AG10803 (cell line): ENCODE results near the gene HIPK2.

Source experiments
- DNase-seq: peaks from one replicate; pipeline ENCODE4 v3.0.0; 2010; ENCODE audit warnings: low read depth
- H3K4me3 ChIP-seq: 2 replicates; pipeline ENCODE4 v1.5.1; 2011; ENCODE audit warnings: mild to moderate bottlenecking, low read length, control low read depth
- CTCF ChIP-seq: conservative IDR thresholded peaks from 2 replicates; pipeline ENCODE4 v1.5.1; 2011; ENCODE audit warnings: mild to moderate bottlenecking, low read length, control low read depth, inconsistent platforms

HIPK2 gene

GRCh38 chr7:139743267-139743966 lies 34.4 kb downstream of the HIPK2 start:
- no peak for TF ChIP-seq CTCF
- H3K4me3 ChIP-seq = no peak overlapping the region
- no peak for DNase-seq

GRCh38 chr7:139741789-139742344 lies 35.9 kb downstream of the HIPK2 start:
- DNase-seq = no peak
- no peak overlapping the region for H3K4me3 ChIP-seq
- no peak for TF ChIP-seq CTCF

DNA sequence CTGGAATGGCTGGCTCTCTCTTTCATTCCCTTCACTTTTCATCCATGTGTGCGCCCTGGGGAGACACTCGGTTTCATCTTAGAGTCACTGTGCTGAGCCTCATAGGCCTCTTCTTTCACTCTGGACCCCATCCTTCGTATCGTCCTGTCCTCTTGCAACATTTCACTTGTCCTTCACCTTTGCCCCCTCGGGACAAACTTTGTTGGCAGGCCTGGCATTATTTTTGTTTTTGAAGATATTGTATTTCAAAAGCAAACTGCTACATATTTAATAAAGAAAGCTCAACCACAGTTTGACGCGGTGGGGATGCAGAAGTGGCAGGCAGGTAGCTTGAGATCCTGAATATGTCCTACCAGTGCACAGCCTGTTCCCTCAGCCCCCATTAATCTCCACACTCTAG lies 36.6 kb downstream of the HIPK2 start:
- TF ChIP-seq CTCF = no peak
- no peak for DNase-seq
- H3K4me3 ChIP-seq = no peak overlapping the region

- DNase-seq = no peak
Measured at GRCh38 chr7:139739863-139740597, 37.8 kb downstream of the HIPK2 start.

DNA sequence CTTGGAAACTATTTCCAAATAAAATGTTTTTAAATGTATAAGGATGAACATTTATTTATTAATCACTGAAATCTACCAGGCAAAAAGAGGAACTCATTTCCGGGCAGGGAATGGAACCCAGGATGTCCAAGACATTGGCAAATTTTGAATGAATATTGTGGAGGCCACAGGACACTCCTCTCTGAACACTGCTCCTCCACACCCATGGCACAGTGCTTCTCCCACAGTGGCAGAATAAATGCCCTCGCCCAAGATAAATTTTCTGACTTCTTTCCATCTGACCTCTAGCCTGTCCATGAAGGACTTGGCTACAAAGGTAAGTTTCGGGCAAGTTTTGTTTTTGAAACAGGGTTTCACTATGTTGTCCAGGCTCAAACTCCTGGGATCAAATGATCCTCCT lies 39.0 kb downstream of the HIPK2 start:
- DNase-seq = no peak
- no peak for TF ChIP-seq CTCF
- no peak overlapping the region for H3K4me3 ChIP-seq

More at GRCh38 chr7:139739863-139740597, 37.8 kb downstream of the HIPK2 start:
- H3K4me3 ChIP-seq = no peak overlapping the region
- TF ChIP-seq CTCF = no peak

GRCh38 chr7:139738101-139738489 lies 39.7 kb downstream of the HIPK2 start:
- TF ChIP-seq CTCF = no peak
- no peak overlapping the region for H3K4me3 ChIP-seq
- peak; percentile 15 for DNase-seq
